Measurements from ENCODE around the gene CFAP74.

DNA sequence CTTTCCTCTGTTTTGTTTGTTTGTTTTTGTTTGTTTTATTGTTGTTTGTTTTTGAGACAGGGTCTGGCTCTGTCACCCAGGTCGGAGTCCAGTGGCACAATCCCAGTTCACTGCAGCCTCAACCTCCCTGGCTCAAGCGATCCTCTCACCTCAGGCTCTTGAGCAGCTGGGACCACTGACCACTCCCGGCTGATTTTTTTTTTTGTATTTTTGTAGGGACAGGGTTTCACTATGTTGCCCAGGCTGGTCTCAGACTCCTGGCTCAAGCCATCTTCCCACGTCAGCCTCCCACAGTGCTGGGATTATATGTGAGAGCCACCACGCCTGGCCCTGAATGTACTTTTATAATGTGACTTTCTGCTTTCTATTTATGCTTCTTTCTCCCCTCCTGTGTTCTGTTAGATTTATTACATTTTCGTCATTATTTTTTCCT, 93.5 kb downstream of the CFAP74 start:
- TF ChIP-seq, protein P1, sequence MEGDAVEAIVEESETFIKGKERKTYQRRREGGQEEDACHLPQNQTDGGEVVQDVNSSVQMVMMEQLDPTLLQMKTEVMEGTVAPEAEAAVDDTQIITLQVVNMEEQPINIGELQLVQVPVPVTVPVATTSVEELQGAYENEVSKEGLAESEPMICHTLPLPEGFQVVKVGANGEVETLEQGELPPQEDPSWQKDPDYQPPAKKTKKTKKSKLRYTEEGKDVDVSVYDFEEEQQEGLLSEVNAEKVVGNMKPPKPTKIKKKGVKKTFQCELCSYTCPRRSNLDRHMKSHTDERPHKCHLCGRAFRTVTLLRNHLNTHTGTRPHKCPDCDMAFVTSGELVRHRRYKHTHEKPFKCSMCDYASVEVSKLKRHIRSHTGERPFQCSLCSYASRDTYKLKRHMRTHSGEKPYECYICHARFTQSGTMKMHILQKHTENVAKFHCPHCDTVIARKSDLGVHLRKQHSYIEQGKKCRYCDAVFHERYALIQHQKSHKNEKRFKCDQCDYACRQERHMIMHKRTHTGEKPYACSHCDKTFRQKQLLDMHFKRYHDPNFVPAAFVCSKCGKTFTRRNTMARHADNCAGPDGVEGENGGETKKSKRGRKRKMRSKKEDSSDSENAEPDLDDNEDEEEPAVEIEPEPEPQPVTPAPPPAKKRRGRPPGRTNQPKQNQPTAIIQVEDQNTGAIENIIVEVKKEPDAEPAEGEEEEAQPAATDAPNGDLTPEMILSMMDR (IDR thresholded peaks at IDR 0.05 in 4 of 5, conservative IDR thresholded peaks at IDR 0.05 in 1 of 5): no peak
- no peak for TF ChIP-seq POLR2A (IDR thresholded peaks at IDR 0.05)
